CD4-positive, alpha-beta T cell (primary cell): ENCODE results near the gene MTSS2. TPM values are rescaled to one million over a fixed set of nuclear protein-coding genes. Genes with fewer than 3 reads are reported as not detected.

ENCODE experiments used
- ATAC-seq: fragments of 200-7000 bp; cut with Tn5 transposase; one replicate; pipeline ENCODE4 v1.10.0; 2022; ENCODE audit warnings: mild to moderate bottlenecking; ENCODE audit not compliant: poor library complexity
- CTCF ChIA-PET: fragments of 350-600 bp; sonication (Branson Sonifier 250); formaldehyde crosslinking; loops from one replicate; lab custom pipeline; 2021; ENCODE audit warnings: antibody characterized with exemption, inconsistent platforms; lab: Charles Lee
- POLR2A ChIA-PET: fragments of 350-600 bp; sonication (Branson Sonifier 250); formaldehyde crosslinking; loops from one replicate; lab custom pipeline; 2021; ENCODE audit warnings: antibody characterized with exemption, inconsistent platforms; lab: Charles Lee
- DNase-seq, 14 experiments: peaks; one replicate each; pipeline ENCODE4 v3.0.0-alpha.2; 2013 to 2020; ENCODE audit warnings: mixed read lengths in 2 of 14
- H3K27ac ChIP-seq, 2 donors: one replicate each; pipeline versions ENCODE4 v1.5.1 to v1.7.0; 2013; ENCODE audit warnings: low read length in 2 of 2, low read depth in 1 of 2, mild to moderate bottlenecking in 1 of 2
- H3K27me3 ChIP-seq, 2 experiments: 1 replicate in 1 of 2; 2 replicates in 1 of 2; pipeline versions ENCODE4 v1.6.1 to v1.7.0; 2013; ENCODE audit warnings: low read length in 2 of 2, control low read depth in 1 of 2, mild to moderate bottlenecking in 1 of 2, moderate library complexity in 1 of 2; ENCODE audit not compliant: insufficient read depth in 2 of 2, control insufficient read depth in 1 of 2
- H3K36me3 ChIP-seq: one replicate; pipeline ENCODE4 v1.6.1; 2013; ENCODE audit warnings: low read length, control low read depth; ENCODE audit not compliant: insufficient read depth
- H3K4me1 ChIP-seq: one replicate; pipeline ENCODE4 v1.6.1; 2013; ENCODE audit warnings: low read length, control low read depth; ENCODE audit not compliant: insufficient read depth
- H3K4me3 ChIP-seq: one replicate; pipeline ENCODE4 v1.5.1; 2013; ENCODE audit warnings: mild to moderate bottlenecking, low read length, moderate library complexity
- H3K9me3 ChIP-seq, 2 experiments: 1 replicate in 1 of 2; 2 replicates in 1 of 2; pipeline versions ENCODE4 v1.6.1 to v1.7.0; 2013; ENCODE audit warnings: low read length in 2 of 2, mild to moderate bottlenecking in 2 of 2, control low read depth in 1 of 2, moderate library complexity in 1 of 2; ENCODE audit not compliant: control insufficient read depth in 1 of 2, insufficient read depth in 1 of 2
- H3K27ac Mint-ChIP-seq: one replicate; pipeline ENCODE4 v1.8.0; 2020; ENCODE audit warnings: mixed read lengths
- H3K27me3 Mint-ChIP-seq: one replicate; pipeline ENCODE4 v1.8.0; 2021; ENCODE audit warnings: mixed read lengths
- H3K36me3 Mint-ChIP-seq: one replicate; pipeline ENCODE4 v1.8.0; 2021; ENCODE audit warnings: low read depth, mixed read lengths
- H3K4me1 Mint-ChIP-seq: one replicate; pipeline ENCODE4 v1.8.0; 2021; ENCODE audit warnings: low read depth, mixed read lengths
- H3K4me3 Mint-ChIP-seq: one replicate; pipeline ENCODE4 v1.8.0; 2020; ENCODE audit warnings: mild to moderate bottlenecking, mixed read lengths
- H3K9me3 Mint-ChIP-seq: one replicate; pipeline ENCODE4 v1.8.0; 2020; ENCODE audit warnings: mixed read lengths
- intact Hi-C, 2 experiments: fragments of 100-400 bp; cut with DNase I in 1 of 2; cut with micrococcal nuclease in 1 of 2; formaldehyde crosslinking; loops; one replicate each; pipeline versions ENCODE4 v1.15.1 to v1.9.0; 2023 to 2025; cut with DNase I, micrococcal nuclease
- total RNA-seq, 174 experiments: library from RNA in 2 of 174; stranded (reverse) in 2 of 174; gene quantifications; one replicate each; pipeline ENCODE4 v1.2.3 and lab custom pipeline; 2021 to 2026
- TF ChIP-seq, protein P1 (sequence below): fragments of 200-600 bp; IDR thresholded peaks from one replicate; pipeline ENCODE4 v1.8.0; 2022; ENCODE audit warnings: antibody characterized with exemption, mild to moderate bottlenecking

MTSS2 gene
- total RNA-seq, 2 experiments from 2014 or later: 15.4 to 16.4 TPM

DNA sequence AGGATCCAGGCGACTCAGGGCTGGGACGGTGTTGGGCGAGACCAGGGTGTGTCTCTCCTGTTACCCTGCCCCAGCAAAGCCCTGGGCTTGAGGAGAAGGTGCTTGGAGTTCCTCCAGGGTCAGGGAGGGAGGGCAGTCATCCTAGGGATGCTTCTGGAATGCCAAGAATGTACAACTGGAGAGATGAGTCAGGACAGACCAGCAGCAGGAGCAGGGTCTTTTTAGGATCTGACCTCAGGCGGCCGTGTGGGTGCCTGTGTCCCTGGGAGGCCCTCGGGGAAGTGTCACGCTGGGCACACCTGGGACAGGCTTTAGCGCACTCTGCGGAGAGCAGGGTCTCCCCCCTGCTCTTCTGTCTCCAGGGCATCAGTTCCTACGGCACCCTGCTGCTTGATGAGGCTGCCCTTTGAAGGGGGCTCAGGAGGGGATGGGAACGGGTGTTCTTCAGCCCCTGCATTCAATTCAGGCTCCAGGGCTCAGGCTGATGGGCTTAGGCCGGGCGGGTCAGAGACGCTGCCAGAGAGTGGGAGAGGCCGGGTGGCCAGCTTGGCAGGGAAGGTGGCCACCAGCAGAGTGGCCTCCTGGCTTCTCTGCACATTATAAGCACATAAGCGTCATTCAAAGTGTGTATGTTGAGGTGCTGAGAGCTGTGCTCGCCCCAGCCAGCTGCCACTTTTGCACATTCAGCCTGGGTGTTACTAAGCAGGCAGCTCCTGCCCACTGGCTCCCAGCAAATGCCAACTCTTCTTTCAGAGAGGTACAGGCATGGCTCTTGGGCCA is 8.4 kb upstream of the MTSS2 start:
- H3K36me3 ChIP-seq: peaks cover 10% of the 10 kb centered on the region
- peaks cover 0 to 5% of the 10 kb centered on the region in 2 experiments for H3K9me3 ChIP-seq
- H3K4me3 Mint-ChIP-seq: no peak overlapping the region
- TF ChIP-seq, protein P1, sequence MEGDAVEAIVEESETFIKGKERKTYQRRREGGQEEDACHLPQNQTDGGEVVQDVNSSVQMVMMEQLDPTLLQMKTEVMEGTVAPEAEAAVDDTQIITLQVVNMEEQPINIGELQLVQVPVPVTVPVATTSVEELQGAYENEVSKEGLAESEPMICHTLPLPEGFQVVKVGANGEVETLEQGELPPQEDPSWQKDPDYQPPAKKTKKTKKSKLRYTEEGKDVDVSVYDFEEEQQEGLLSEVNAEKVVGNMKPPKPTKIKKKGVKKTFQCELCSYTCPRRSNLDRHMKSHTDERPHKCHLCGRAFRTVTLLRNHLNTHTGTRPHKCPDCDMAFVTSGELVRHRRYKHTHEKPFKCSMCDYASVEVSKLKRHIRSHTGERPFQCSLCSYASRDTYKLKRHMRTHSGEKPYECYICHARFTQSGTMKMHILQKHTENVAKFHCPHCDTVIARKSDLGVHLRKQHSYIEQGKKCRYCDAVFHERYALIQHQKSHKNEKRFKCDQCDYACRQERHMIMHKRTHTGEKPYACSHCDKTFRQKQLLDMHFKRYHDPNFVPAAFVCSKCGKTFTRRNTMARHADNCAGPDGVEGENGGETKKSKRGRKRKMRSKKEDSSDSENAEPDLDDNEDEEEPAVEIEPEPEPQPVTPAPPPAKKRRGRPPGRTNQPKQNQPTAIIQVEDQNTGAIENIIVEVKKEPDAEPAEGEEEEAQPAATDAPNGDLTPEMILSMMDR: no peak
- H3K4me1 ChIP-seq: peaks cover 20% of the 10 kb centered on the region
- ATAC-seq (no peak), DNase-seq (no peak)
- intact Hi-C loops: no loop called here
- H3K27me3 Mint-ChIP-seq: no peaks in the 10 kb centered on the region
- POLR2A ChIA-PET: no interaction called here
- no peak overlapping the region for H3K27ac Mint-ChIP-seq
- no peak overlapping the region for H3K4me3 ChIP-seq
- no peaks in the 10 kb centered on the region for H3K9me3 Mint-ChIP-seq
- no peaks in the 10 kb centered on the region for H3K27me3 ChIP-seq
- CTCF ChIA-PET: no interaction called here
- H3K4me1 Mint-ChIP-seq: peaks cover 35% of the 10 kb centered on the region
- no peak overlapping the region for H3K27ac ChIP-seq
- H3K36me3 Mint-ChIP-seq: peaks cover 12% of the 10 kb centered on the region

GRCh38 chr16:70692873-70693671 is 7.2 kb upstream of the MTSS2 start:
- Histone ChIP-seq H3K9me3 (peaks cover 0 to 5% of the 10 kb centered on the region in 2 experiments), H3K4me3 (no peak overlapping the region), H3K27ac (no peak overlapping the region), H3K4me1 (peaks cover 17% of the 10 kb centered on the region), H3K36me3 (peaks cover 2% of the 10 kb centered on the region), H3K27me3 (no peaks in the 10 kb centered on the region)
- TF ChIP-seq, protein P1: no peak
- intact Hi-C loops: no loop called here
- H3K4me3 Mint-ChIP-seq: no peak overlapping the region
- no peak for DNase-seq
- H3K27me3 Mint-ChIP-seq: no peaks in the 10 kb centered on the region
- ChIA-PET POLR2A (no interaction called here), CTCF (no interaction called here)
- ATAC-seq: no peak
- H3K9me3 Mint-ChIP-seq: no peaks in the 10 kb centered on the region
- no peak overlapping the region for H3K27ac Mint-ChIP-seq
- H3K36me3 Mint-ChIP-seq: peaks cover 7% of the 10 kb centered on the region
- H3K4me1 Mint-ChIP-seq: peaks cover 29% of the 10 kb centered on the region

DNA sequence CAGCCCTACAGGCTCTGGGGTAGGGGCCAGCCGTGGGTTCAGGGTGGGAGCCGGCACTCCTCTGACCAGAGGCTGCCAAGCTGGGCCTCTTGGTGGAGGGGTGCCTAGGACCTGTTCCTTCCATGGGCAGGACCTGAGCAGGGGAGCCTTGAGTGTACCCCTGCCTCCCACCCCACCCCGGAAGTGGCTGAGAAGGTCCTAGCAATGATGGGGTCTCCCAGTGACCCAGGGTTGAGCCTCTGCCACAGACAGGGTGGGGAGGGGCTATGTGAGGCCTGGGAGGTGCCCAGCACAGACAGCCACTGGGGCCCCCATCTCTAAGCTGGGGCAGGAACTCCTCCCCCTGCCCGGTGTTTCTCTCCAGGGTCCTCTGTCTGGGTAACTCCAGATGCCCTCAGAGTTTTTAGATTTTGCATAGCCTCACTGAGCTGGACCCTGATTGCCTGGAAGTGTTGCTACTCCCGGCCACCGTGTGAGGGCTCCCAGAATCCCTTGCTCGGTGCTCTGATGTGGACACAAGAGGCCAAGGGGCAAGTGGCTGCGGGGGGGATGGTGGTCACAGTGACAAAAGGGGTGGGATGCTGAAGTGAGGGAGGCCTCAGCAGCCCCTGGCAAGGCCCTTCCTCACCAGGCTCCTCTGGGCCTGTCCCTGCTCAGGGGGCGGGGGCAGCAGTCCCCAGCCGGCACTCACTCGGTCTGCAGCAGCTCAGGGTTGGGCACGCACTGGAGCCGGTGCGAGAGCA is 6.4 kb upstream of the MTSS2 start:
- H3K4me3 ChIP-seq: no peak overlapping the region
- Mint-ChIP-seq H3K27me3 (peaks cover 1% of the 10 kb centered on the region), H3K4me3 (no peak overlapping the region), H3K27ac (no peak overlapping the region), H3K4me1 (peaks cover 22% of the 10 kb centered on the region), H3K36me3 (peaks cover 4% of the 10 kb centered on the region), H3K9me3 (no peaks in the 10 kb centered on the region)
- CTCF ChIA-PET: no interaction called here
- TF ChIP-seq, protein P1: no peak
- peaks cover 2% of the 10 kb centered on the region for H3K36me3 ChIP-seq
- H3K4me1 ChIP-seq: peaks cover 12% of the 10 kb centered on the region
- H3K27me3 ChIP-seq: no peaks in the 10 kb centered on the region
- H3K9me3 ChIP-seq: no peaks in the 10 kb centered on the region
- POLR2A ChIA-PET: no interaction called here
- intact Hi-C loops: no loop called here
- ATAC-seq: no peak
- no peak overlapping the region for H3K27ac ChIP-seq
- no peak for DNase-seq
